SHP77 (cell line): ENCODE data around the gene KCNC4.

Source experiments
- DNase-seq, 2 experiments: peaks; one replicate each; lab custom pipeline; 2025; lab: John Stamatoyannopoulos, UW

The KCNC4 gene

GRCh38 chr1:110209715-110210603, at the start of gene KCNC4:
Gene KCNC4, plus strand, starts transcription at chr1:110210314. Its CDS starts 1,186 bp downstream, at chr1:110211500.
- DNase-seq = peak; percentile 68 to 83

- no peak for DNase-seq
Measured at GRCh38 chr1:110160538-110161100, 49.5 kb upstream of the KCNC4 start.

DNA sequence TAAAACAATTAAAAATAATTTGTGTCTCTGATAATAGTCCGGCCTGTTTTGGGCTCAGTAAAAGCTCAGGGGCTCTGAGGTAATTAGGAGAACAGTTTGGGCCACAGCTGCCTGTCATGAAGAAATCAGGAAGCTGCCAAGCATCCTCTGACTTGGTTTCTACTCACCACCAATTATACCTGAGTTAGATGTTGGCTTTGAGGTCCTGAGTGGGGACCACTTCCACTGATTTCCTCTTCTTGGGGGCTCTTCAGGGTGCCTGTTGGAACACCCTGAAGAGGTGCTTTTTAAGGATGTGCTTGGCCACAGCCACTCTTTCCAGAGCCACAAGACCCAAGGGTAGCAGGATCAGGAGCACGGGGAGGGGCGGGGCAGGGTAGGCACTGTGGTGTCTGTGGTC, 48.9 kb upstream of the KCNC4 start:
- DNase-seq = no peak

DNA sequence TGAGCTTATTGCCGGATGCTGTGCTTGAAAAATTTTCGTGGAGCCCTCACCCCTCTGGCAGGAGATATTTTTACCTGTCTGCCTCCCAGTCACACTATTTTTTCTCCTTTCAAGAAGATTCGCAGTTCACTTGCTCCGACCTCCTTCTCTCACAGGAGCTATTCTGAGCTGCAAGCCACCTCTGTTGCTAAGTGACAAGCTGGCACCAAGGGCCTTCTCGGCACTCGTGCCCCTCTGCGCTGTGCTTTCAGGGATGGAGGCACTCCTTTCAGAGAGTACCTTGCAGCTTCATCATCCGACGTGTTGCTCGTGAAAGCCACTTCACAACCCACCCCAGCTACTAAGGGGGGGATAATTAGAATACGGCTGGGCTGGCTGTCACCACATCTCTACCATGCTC, 48.3 kb upstream of the KCNC4 start:
- no peak for DNase-seq

- DNase-seq = peak in 1 of 2 experiments; percentile 19
Measured at GRCh38 chr1:110163591-110163990, 46.5 kb upstream of the KCNC4 start.

DNA sequence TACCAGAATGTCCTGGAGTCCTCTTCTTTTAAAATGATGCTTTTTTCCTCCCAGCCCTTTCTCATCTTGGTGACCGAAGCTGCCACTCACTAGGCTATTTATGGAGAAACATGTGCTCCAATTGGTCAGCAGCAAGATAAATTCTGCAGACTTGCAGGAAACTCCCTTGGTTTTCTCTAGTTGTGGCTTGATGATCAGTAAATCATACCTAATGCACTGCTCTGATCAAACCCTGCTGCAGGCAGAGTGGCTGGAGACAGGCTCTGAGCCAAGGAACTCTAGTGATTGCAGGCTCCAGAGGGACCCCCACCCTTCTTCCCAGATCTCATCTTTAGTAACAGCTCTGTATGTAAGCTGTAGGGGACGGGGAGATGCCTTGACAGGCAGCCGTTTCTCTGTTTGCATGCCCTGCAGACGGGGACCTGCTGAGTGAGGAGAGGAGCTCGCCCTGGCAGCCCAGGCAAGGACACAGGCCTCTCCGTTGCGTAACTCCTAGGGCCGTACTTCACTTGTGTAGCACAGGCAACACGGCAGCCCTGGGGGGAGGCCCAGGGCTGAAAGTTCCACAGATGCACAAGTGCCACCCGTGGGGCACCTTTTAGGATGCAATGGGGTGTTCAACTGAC, 45.3 kb upstream of the KCNC4 start:
- DNase-seq = no peak

DNA sequence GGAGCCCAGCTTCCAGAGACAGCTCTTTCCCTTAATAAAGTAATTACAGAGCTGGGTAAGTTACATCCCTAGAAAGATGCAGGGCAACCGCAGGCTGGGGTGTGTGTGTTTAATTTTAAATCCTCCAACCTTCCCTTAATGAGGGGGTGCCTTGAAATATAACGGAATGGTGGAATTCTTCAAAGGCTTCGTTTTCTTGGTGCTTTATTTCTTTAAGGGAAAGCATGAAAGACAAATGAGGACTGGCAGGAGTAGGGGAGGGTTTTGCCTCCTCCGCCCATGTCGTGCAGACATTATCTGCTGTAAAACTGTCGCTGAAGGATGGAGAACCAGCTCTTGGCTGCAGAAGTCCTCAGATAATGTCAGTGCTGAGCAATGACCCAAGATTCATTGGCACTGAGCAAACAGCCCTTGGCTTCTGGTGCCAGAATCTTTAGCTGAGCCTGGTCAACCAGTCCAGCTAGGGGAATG, 44.3 kb upstream of the KCNC4 start:
- no peak for DNase-seq

GRCh38 chr1:110166861-110167260, 43.3 kb upstream of the KCNC4 start:
- DNase-seq = no peak

DNA sequence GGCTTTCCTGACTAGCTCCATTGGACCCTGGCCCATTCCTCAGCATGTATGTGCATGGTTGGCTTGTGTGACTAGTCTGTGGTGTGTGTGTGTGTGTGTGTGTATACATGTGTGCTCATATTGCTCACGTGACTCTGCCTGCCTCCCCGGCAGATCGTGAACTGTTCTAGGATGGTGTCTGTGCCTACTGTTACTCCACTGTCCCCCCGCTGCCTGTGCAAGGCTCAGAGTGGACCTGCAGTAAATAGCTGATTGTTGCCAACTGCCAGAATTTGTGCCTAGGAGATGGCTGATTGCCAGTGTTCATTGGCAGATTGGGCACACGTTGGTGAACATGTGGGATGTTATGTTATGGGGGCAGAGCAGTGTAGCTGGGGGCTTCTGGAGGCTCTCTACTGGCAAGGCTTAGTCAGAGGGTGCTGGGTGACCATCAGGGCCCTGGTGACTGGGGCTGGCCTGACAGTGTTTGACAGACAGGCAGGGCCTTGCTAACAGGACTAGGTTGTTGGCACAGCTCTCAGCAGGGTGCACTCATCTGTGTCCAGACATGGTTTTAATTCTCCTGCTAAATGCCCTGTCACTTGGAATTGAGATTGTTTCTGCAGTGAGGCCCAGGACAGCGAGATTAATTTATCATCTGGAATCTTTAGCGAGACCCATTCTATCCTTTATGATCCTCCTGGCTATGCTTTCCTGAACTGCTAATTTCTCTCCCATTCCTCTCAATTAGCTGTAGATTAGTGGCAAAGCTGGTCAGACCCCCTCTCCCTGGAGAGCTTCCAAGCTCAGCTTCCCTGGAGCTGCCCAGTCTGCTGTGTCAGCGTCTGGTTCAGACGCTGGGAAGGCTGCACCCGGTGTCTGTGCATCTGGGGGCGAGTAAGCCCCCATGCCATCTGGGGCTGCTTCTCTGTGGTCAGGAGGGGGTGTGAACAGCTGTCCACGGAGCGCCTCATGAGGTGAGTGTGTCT, 39.1 kb upstream of the KCNC4 start:
- DNase-seq = no peak

DNA sequence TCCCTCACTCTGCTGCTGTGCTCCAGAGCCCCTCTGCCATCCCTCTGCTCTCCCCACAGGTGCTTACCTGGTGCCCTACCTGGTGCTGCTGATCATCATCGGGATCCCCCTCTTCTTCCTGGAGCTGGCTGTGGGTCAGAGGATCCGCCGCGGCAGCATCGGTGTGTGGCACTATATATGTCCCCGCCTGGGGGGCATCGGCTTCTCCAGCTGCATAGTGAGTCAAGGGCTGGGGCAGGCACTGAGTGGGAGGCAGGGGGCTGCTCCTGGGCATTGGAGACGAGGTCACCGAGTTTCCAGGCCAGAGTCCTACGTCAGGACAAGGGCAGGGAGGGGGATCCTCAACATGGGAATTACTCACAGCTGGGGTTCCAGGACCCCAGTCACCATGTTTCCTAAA, 38.1 kb upstream of the KCNC4 start:
- no peak for DNase-seq

DNA sequence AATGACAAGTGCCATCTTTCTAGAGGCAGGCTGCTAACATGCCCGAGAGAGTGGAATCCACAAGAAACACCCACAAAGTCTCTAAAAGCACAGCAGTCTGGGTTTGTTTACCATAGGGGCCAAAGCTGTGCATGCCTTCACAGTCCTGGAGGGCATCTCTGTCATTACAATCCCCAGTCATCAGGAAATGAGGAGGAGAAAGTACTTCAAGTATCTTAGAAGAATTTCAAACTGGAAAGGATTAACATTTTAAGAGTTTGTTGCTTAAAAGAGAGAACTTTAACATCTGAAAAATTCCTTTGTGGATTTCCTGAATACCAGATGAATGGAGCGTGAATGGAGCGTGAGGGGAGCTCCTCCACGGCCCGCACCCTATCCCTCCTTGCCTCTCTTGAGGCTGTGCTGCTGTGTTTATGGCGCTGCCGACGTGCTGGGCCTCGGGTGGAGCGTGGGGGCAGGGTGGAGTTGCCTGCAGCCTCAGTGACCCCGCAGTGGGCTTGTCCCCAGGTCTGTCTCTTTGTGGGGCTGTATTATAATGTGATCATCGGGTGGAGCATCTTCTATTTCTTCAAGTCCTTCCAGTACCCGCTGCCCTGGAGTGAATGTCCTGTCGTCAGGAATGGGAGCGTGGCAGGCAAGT, 36.5 kb upstream of the KCNC4 start:
- no peak for DNase-seq

- no peak for DNase-seq
Measured at GRCh38 chr1:110174961-110175360, 35.2 kb upstream of the KCNC4 start.

- DNase-seq = peak; percentile 50 to 67
Measured at GRCh38 chr1:110176299-110176956, 33.7 kb upstream of the KCNC4 start.

- no peak for DNase-seq
Measured at GRCh38 chr1:110177775-110178174, 32.3 kb upstream of the KCNC4 start.

DNA sequence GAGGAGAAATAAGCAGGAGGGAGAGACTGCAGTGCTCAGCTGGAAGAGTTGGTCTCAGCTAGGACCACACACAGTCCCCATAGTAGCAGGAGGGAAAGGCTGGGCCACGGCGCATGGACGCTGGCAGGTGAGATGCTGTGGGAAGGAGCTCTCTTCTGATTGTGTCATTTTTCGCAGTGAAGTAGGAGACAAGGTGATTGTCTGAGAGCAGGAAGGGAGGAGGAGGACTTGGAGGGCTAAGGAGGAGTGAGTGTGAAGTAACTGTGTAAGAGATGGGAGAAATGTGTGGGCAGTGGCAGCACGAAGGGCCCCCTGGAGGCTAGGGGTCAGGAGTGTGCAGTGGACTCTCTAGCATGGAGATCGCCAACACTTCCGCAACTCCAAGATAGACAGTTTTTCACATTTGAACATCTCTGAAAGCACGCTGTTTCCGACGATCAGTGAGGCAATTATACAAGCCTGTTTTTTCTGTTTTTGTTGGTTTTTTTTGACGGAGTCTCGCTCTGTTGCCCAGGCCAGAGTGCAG, 26.4 kb upstream of the KCNC4 start:
- DNase-seq = no peak

- DNase-seq = no peak
Measured at GRCh38 chr1:110184446-110184845, 25.7 kb upstream of the KCNC4 start.

- peak; percentile 77 to 92 for DNase-seq
Measured at GRCh38 chr1:110185181-110185580, 24.9 kb upstream of the KCNC4 start.

GRCh38 chr1:110186558-110186957, 23.6 kb upstream of the KCNC4 start:
- peak in 1 of 2 experiments; percentile 51 for DNase-seq

GRCh38 chr1:110187139-110187890, 22.8 kb upstream of the KCNC4 start:
- no peak for DNase-seq
